IPS DF 4.7 (cell line): ENCODE results near the gene ALDH1B1.

Experiments
- DNase-seq: peaks from one replicate; pipeline ENCODE4 v3.0.0-alpha.2; 2013; ENCODE audit warnings: low spot score; ENCODE audit errors: extremely low read depth

ALDH1B1 gene

DNA sequence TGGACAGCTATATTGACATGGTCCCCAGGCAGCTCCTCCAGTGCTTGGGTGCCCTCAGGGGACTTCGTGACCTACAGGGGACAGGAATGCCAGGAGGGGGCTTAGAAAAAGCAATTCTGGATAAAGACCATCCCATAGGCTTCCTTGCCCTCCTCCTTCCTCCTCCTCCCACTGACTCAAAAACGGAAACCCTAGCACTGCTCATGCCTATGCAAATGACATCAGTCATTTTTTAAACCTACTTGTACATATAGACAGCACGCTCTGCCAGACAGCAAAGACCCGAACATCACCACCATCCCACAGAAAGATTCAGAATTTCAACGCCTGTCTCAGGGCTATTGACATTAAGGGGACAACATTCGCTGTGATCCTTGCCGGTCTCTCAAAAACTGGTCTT is 20.8 kb downstream of the ALDH1B1 start:
- DNase-seq: no peak

DNA sequence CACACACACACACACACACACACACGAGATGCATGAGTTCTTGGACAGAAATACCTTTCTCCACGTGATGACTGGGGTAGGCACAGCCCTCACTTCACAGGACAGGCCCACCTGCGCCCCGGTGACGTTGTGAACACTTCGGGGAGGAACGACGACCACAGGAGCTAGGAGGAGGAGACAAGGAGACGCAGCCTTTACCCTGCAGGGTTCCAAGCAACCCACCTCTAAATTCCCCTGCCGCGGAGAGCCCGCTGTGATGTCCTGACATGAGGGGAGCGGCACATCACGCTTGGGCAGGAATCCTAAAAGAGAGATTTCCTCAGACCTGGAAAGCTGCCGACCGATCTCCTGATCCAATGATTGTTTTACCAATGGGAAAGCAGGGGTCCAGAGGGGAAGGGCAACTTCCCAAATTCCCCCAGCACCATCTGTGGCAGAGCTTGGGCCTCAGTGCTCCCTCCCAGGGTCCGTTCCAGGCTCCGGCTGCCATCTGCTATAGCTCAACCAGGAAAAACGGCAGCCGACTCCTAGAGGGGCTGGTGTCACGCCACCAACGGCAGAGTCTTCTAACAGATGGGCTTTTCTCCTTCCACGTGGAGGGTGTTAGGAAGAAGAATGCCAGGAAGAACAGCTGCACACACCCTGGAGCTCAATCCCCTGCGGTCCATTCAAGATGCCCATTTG is 21.7 kb downstream of the ALDH1B1 start:
- DNase-seq: no peak

DNA sequence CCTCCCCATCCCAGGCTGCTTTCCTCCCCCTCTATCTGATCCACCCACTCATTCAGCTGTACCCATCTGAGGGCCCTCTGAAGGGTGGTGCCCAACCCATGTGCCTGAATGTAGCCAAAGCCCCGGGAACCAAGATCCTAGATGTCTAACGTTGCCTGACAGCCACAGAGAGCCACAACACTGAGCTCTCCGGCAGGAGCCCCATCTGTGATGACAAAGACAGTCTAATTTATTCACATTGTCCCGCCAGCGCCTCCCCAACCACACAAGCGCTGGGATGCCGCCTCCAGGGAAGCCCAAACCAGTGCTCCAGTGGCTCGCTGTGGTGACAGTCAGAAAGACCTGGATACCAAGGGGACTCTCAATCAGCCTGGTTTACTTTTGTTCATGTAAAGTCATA is 23.4 kb downstream of the ALDH1B1 start:
- DNase-seq: no peak

DNA sequence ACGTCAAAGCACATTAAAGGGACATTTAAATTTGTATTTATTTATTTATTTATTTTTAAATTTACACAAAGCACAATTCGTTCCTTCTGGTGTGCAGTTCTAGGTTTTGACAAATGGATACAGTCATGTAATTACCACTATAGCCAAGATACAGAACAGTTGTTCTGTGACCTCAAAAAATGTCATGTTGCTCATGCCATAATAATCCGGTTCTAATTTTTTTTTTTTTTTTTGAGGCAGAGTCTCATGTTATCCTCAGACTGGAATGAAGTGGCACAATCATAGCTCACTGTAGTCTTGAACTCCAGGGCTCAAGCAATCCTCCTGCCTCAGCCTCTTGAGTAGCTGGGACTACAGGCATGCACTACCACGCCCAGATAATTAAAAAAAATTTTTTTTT is 24.0 kb downstream of the ALDH1B1 start:
- no peak for DNase-seq

DNA sequence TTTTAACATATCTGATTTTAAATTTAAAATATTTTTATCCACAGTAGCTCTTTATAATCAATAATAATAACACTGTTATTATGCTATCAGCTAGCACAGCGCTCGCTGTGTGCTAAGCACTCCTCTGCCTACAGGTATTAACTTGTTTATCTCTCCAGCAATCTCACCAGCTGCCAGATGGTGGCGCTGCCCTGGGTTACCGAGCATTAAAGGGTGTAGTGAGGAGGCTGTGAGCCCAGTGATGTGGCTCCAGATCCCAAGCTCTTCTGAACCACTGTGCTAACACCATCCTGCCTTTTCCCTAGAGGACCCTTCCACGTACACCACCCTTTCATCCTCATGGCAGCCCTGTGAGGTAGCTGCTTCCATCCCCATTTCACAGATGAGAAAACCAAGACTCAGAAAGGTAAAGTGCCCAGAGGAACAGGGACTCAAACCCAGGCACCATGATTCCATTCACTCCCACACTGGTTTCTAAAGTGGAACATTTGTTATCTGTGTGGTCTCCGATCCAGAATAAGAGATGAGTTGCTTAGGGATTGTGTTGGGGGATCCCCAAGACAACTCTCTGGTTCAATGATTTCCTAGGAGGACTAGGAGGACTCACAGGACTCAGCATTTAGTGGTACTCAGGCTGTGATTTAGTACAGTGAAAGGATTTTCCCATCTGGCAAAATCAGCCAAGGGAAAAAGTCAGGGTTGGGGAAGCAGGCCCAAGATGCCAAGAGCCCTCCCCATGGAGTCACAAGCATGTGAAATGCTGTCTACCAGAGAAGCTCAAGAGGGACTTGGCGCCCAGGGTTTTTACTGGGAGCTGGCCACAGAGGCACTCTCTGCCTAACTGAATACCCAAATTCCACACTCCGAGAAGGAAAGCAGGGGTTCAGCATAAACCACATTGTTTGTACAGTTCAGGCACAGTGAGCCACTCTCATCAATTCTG is 24.8 kb downstream of the ALDH1B1 start:
- DNase-seq: no peak

DNA sequence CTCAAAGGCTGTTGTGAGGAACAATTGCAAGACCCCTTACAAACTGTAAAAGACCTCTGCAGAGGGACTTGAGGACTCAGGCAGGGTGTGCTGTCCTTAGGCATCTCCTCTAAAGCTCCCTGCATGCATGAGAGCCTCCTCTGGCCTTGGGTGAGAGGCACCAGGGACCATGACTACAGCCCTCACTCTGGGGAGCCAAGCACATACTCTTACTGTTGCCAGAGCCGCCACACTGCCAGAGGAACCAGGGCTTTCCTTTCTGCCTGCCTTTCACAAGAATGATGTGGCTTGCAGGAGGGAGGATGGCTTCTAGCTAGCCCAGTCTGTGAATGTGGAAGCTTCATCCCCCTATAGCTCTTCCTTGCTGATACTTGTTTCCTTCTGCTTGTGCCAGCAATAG is 25.9 kb downstream of the ALDH1B1 start:
- DNase-seq: no peak

DNA sequence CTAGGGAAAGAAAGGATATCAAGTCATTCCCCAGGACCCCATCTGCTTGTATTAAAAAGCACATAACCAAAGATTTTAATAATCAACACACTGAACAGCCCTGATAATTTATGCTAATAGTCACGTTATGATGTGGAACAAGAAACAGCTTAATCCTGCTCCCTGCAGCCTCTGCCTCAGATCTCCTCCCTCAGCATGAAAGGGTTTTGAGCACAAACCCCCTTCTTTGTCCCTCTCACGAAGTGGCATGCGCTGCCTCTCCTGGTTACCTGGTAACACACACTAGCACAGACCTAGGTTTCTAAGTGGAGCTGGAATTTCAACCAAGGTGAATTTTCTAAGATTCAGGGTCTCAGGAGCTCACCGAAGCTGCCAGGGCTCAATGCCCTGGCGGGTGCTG is 26.7 kb downstream of the ALDH1B1 start:
- DNase-seq: no peak

DNA sequence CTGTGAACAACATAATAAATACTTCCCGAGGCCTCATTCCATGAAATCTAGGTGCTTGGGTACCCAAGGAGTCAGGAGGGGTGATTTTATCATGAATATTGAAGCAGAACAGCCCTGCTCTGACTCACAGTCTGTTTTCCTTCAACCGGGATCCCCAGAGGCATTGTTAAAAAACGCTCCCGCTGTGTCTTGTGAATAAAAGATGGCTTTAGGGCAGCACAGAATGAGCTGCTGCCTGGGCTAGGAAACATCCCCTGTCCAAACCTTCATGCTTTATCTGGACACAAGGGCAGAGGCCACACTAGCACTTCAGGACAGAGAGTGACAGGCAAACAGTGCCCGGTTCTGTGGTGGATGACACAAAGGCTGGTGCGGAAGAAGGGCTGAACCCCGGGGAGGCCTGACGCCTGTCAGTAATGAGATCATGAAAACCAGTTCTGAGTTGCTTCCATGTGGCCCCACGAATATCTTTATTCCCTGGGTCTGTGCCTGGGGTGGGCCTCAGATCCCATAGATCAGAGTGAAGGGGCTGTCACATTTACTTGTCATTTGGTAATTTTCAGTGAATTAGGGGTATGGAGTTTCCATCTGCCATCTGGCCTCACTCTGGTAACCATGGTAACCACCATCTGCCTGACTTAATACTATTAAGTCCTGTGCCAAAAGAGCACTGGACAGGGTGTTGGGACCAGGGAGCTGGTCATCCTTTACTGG is 29.2 kb downstream of the ALDH1B1 start:
- DNase-seq: no peak

DNA sequence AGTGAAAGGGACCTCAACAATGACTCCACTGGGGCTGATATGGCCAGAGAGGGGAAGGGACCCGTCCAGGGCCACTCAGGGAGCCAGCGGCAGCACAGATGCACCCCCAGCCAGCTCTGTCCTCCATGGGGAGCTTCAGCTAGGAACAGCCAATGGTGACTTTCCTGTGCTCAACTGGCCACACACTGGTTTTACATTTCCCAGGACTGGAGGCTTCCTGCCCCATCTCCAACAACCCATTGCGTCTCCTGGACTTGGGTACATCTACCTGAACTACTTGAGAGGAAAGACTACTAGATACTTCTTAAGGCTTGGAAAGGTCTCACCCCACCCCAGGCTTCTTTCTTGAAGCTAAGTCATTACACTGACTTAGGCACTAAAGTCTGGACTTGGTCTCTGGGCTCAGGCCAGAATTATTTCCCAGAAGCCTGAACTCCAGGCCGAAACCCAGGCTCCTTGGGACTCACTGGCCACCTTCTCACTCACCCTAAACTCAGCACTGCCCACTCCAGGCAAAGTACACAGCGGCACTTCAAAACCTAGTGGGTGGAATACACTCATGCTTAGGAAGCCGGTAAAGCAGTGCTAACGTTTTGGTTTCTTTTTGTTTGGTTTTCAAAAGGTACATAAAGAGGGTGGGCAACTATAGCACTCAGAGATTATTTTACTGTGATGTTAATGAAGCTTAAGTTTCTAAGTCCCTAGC is 30.2 kb downstream of the ALDH1B1 start:
- no peak for DNase-seq

DNA sequence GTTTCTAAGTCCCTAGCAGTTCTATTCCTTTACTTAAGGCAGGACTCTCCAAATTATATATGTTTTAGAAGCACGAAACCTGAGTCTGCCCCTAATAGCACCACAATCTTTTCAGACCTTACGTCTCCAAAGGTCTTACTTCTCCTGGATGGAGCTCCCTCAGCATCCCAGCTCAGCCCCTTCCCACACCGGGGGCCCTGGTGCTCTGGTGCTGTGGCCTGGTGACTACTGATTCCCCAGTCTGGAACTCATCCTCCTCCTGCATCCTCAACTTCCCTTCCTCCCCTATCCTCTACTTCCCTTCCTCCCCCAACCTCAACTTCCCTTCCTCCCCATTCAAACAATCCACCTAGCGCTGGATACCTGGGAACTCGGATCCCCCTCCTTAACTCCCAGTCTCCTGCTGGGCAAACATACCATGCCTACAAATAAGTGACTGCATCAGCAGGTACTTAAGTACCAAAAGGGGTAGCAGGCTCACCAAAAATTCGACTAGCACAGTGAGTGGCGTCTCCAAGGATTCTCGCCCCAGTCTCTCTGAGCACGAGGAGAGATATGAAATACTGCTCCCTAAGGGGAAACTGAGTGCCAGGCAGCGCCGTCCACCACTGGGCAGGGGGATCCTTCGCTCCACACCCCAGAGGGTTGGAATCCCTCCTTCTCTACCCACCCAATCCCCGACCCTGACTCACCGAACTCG is 30.9 kb downstream of the ALDH1B1 start:
- DNase-seq: no peak

DNA sequence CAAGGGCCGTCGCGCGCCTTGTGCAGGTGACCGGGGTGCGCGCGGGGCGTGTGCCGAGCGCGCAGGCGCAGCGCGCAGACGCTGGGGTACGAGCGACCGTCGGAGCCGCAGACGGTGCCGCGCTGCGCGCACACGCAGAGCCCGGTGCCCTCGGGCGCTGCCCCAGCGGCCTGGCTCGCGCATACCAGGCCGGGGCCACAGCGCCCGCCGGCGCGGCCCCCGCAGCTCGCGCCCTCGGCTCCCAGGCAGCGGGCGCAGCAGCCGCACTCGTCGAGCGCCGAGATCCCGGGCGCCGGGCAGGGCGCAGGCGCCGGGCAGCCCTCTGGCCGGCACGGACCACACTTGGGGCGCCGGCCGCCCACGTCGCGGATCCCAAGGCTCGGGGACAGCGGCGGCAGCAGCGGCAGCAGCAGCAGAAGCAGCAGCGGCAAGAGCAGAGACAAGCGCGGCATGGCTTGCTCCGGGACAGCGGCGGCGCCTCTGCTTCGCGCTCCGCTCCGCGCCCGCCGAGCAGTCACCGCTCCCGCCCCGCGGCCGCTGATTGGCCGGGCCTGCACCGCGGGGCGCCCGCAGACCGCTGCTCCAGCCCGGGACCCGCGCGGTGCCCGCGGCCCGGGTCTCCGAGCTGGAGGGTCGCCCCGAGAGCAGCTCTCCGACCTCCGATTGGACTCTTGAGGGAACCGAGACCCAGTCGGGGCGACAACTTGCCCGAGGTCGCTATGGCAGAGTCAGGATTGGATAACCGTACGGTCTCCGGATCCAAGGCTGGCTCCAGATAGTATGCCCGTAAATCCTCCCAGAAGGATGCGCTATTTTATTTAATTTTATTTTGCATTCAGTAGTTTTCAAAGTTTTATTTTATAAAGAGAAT is 31.7 kb downstream of the ALDH1B1 start, which contains the start of gene IGFBPL1:
TSS of gene IGFBPL1 (minus strand) at position 482 of the 871 bp plus-strand sequence. CDS start at position 452, 30 bp downstream.
- DNase-seq: no peak

DNA sequence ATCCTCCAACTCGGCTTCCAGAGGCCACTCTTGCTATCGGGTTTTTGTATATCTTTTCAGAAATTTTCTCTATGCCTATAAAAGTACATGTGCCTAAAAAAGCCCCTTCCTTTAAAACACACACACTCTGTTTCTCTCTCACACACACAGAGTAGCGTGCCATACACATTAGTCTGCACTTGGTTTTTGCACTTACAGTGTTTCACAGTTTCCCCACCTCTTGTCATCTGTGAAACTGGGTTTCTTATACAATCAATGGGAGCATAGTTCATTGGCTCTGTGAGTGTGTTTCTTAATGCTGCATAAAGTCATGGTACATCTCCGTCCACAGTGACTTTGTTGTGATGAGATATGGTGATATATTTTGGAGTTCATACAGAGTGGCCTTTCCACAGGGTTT is 32.4 kb downstream of the ALDH1B1 start:
- DNase-seq: no peak

DNA sequence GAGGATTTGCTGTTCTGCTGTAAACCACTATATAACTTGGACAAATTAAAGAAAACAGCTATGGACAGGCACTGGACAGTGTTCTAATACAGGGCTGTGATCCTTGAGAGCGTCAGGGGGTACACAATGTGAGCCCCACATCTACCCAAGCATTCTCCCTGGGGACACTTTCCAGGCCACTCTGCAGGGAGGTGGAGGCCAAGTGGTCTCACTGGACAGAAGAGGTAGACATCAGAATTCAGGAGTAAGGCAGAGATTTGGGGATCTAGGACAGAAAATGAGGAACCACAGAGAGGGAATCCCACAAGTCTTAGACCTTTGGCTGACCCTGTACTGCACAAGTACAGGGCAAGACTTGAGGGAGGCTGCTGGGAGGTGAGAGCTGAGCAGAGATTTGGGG is 35.6 kb downstream of the ALDH1B1 start:
- no peak for DNase-seq

DNA sequence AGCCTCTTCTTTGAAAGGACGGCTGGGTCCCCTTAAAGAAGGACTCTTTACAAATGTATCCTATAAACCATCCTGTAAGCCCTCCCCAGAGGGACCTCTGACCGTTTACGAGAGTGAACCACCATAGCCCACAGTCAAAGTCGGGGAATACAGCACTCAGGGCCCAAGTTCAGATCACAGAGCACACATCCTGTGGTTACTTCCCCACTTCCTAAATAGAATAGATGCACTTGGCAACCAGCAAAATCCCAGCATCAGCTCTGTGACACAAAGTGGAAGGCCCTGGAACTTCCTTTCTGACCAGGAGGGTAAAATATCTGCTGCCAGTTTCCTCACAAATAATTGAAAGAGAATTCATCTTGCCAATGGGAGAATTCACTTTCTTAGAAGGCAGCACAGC is 38.6 kb downstream of the ALDH1B1 start:
- no peak for DNase-seq

DNA sequence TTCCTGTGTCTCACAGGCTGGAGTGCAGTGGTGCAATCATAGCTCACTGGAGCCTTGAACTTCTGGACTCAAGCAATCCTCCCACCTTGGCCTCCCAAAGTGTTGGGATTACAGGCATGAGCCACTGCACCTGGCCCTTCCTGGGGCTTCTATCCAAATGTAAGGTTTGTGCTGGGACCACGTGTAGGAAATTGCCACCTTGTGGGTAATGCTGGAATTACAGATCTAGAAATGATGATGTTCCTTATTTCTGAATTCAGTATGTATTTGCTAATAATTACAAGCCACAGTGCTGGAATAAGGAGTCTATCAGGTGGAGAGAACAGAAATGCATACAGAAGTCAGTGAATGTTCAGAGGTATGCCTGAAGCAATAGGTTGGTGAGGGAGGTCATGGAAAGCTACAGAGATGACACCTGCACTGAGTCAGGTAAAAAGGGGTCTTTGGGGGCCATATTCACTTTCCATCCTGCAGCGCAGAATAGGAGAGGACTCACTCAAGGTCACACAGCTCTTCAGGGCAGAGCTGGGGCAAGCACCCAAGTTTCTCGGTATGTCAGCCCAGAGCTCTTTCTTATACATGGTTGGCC is 40.5 kb downstream of the ALDH1B1 start:
- no peak for DNase-seq

DNA sequence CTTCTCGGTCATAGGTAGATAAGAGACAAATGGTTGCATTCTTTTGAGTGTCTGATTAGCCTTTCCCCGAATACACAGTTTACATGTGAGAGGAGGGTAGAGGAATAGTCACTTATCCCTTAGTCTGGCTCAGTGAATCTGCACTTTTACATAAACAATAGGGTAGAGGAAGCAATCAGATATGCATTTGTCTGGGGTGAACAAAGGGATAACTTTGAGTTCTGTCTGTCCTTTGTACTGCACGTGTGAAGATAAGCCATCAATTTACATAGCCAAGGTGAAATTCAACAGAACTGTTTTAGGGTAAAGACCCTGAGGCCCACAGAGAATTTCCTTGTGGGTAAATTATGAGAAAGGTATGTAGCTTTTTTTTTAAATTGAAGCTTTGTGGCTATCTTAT is 41.9 kb downstream of the ALDH1B1 start:
- no peak for DNase-seq

DNA sequence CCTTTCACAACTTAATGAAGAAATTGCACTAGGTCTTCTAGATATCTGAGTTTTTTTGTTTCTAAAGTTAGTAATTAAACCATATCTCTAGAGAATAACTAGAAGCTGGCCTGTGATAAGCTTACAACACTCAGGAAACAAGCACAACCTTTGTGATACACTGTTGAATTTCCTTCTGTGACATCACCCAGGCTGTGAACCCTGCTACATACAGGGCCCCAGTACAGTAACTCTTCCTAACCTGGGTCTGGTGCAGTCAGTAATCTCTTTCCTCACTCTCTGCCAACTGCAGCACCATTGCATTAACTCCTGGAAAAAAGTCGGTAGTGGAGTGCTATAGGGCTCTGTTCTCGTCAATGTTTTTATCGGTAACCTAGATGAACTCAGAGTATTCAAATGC is 42.4 kb downstream of the ALDH1B1 start:
- DNase-seq: no peak

DNA sequence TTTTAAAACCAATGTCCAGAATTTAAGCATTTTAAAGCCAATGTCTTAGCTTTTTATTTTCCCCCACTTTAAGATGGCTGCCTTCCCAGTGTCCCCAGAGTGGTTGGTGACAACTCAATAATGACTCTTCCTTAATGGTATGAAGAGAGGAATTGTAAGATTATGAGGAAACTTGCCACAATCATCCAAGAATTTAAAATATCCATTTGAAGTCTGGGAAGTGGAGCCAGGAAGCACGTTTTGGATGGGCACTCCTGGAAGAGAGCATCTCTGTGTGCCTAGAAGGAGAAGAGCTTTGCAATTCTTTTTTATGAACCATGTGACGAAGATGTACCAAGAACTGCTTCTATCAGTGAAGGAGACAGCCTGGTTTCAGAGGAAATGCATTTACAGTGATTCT is 43.0 kb downstream of the ALDH1B1 start:
- no peak for DNase-seq

DNA sequence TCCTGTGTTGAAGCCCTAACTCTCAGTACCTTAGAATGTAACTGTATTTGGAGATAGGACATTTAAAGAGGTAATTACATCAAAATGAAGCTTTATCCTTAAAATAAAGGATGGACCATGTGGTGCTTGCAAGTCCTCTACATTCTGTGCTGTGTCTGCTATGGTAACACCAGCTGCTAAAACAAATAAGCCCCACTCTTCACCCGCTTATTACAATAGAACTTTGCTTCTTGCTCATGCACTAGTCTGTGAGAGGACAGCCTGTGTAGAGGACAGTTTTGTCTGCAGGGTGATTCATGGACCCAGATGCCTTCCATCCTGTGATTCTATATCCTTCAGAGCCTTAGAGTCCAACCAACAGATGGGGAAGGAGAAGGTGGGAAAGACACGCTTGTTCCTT is 44.2 kb downstream of the ALDH1B1 start:
- DNase-seq: no peak
